Adipose tissue (tissue), 3 donors: ENCODE results near the gene PARP6. TPM values are rescaled to one million over a fixed set of nuclear protein-coding genes. Genes with fewer than 3 reads are reported as not detected.
"Not testable (repeated sequence)": the region's sequence is repeated elsewhere in the genome, so short reads cannot be mapped to it uniquely, and the experiment has no call there.

Source experiments
- H3K27ac ChIP-seq: one replicate; pipeline ENCODE4 v1.5.1; 2013; ENCODE audit warnings: low read depth, low read length
- WGBS, 3 donors: extraction: QIAGEN DNeasy Blood & Tissue Kit; methylation state at CpG; one replicate each; pipeline ENCODE4 v1.1.7; 2013; 5-methylcytosine and 5-hydroxymethylcytosine counted together
- polyA plus RNA-seq, 3 donors: library from polyadenylated mRNA; stranded (reverse); fragments of 200-250 nt; gene quantifications; one replicate each; pipeline ENCODE4 v1.2.3, GENCODE V29; 2013
- donor health status: healthy with polysubstance abuse.
- donor health status: Bipolar disorder and iron deficiency.
- donor health status: healthy.

The PARP6 gene
- polyA plus RNA-seq, 3 donors = 38.7 to 63.7 (median 43.4) TPM

DNA sequence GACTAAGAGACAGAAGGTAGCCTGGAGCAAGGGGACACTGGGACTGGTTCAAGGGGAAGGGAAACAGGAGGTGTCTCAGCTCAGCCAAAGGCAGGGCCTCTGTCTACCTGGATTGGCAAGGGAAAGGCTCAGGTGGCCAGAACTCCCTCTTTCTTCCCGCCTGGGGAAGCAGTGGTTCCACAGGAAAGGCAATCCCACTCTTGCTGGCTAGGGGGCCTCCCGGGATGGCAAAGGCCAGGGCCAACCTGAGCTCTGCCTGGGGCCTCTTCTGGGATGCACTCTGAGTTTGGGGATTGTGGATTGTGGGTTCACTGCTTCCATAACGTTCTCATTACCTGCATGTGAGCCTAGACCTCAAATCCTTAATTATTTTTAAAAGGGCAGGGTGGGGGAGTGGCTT is 13.0 kb upstream of the PARP6 start:
- WGBS, 3 donors = 58 to 61% (median 58%) methylated on average over 3 of the region's 3 CpGs
- no peak overlapping the region for H3K27ac ChIP-seq

DNA sequence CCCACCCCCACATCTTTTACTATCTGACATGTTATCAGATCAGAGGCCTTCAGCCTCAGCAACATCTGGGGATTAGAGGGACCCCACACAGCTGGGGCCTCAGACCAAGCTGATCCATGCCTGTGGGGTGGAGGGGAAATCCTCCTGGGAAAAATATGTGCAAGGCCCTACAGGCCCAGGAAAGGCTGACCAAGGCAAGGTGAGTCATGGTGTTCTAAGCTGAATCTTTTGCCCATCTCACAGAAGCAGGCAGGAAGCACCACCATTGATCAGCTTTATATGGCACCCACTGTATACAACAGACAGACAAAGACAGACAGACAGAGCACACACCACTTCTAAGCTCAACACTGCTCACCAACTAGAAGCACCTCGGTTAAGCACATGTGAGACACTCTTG is 12.4 kb upstream of the PARP6 start:
- 89 to 92% (median 91%) methylated on average over 1 of the region's 1 CpG for WGBS, 3 donors

DNA sequence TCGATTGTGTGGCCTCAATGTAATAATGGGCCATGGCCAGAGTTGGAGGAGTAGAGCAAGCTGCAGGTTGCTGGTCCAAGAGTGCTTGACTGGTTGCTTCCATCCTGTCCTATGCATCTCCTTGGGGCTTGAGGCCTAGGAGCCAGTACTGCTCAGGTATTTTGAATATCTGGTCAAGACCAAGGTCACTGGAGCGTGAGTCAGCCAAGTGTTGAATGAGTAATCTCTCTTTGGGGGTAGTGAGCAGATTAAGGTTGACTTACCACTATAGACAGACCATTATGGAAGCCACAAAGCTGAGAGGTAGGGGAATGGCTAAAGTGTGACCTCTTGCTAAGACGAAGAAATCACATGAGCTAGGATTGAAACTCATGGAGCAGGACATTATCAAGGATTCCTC is 9.4 kb upstream of the PARP6 start:
- 77 to 95% (median 94%) methylated on average over 3 of the region's 3 CpGs for WGBS, 3 donors
- no peak overlapping the region for H3K27ac ChIP-seq

More for the DNA sequence above, 12.4 kb upstream of the PARP6 start:
- H3K27ac ChIP-seq = no peak overlapping the region

DNA sequence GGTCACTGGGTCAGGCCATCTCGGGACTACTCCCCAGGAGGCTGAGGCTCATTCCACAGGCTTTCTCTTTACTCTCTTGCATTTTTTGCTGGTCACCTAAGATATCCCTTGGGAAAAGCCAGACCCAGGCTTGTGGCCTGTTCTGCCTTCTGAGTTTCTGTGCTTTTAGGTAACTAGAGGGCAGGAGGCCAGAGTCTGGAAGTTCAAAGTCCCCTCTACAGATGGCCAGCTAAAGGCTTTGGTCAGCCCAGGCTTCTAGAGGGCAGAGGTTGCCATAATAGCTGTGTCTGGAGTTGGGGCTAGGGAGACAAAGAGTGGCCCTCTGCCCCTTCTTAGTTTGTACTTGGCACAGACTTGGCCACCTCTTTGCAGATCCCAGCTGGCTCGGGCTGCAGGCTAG is 8.4 kb upstream of the PARP6 start:
- WGBS, 3 donors = 65 to 75% (median 73%) methylated on average over 2 of the region's 2 CpGs
- H3K27ac ChIP-seq = no peak overlapping the region

DNA sequence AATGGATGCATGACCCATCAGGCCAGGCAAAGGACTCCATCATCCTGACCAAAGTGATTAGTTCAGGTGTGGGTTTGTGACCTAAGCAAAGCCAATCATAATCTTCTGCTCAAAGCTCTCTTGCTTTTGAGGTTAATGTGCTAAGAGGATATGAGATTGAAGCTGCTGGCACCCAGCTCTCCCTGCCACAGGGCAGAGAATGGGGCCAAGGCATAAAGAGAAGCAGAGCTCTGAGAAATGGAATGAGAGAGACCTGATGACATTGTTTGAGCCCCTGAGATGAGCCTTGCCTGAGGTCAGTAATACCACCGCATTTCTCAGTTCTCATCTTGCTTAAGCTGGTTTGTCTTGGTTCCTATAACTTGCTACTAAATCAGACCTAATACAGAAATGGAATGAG is 6.4 kb upstream of the PARP6 start:
- 77 to 91% (median 84%) methylated on average over 1 of the region's 1 CpG for WGBS, 3 donors
- no peak overlapping the region for H3K27ac ChIP-seq

DNA sequence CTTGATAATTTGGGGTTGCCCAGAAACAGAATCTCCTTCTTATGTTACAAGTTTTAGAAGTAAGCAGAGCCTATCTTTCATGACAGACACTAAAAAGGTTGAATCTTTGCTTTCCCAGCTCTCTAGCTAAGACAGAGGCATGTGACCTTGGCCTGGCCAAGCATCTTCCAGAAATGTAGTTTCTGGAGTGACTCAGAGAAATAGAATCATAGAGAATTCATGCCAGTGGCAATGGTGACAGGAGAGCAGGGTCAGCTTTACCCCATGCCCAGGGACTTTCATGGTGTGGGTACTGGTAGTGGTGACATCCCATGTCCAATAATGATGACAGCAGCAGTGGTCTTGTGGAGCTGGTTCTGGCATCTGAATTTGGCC is 4.0 kb upstream of the PARP6 start:
- H3K27ac ChIP-seq = no peak overlapping the region

DNA sequence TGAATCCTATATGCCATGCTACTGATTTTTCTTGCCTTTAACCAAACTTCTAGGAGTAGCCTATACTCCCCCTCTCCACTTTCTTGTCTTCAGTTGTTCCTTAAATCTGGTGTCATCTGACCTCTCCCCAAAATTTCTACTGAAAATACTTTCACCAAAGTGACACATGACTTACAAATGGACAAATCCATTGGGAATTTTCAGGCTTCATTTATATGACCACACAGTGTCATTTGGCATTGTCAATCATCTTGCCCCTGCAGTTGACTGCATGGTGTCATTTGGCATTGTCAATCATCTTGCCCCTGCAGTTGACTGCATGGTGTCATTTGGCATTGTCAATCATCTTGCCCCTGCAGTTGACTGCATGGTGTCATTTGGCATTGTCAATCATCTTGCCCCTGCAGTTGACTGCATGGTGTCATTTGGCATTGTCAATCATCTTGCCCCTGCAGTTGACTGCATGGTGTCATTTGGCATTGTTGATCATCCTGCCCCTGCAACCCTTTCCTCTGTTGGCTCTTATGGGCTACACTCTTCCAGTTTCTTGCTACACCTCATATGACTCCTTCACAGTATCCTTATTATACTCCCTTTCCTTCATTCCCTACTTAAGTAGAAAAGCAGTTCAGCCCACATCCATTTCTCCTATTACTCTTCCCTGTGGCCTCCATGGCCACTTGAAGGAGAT is 3.4 kb upstream of the PARP6 start:
- not testable (repeated sequence) for H3K27ac ChIP-seq

DNA sequence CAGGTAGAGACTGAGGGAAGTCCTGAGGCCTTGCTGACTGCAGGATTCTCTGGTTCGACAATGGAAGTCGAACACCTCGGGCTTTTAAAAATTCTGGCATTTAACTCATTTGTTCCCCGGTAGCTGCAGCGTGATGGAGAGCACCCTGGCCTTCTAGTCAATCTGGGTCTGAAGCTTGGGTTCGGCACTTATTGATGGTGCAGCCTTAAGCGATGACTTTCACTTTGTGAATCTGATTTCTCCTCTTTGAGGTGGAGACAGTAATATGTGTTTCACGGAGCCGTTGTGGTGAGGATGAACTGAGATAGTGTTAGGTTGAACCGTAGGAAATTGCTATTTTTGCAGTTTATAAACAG is 621 bp upstream of the PARP6 start:
- no peak overlapping the region for H3K27ac ChIP-seq
- 45 to 51% (median 47%) methylated on average over 10 of the region's 10 CpGs for WGBS, 3 donors

DNA sequence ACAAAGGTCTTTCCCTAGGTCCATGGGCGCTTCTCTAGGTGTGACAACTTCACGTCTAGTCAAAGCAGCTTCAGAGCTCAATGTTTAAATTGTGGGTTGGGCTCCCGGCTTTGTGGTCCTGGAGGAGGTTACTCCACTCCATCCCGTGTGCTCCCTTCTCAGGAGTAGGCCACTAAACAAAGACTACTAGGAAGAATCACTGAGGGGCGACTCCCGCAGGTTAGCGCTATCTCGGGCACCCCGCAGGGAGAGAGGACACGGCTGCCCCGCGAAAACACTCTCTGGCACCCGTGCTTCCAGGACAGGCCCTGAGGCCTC is 500 bp downstream of the PARP6 start:
- WGBS, 3 donors = 2 to 6% (median 5%) methylated on average over 9 to 13 of the region's 13 CpGs
- peak overlapping the region; percentile 39 for H3K27ac ChIP-seq

DNA sequence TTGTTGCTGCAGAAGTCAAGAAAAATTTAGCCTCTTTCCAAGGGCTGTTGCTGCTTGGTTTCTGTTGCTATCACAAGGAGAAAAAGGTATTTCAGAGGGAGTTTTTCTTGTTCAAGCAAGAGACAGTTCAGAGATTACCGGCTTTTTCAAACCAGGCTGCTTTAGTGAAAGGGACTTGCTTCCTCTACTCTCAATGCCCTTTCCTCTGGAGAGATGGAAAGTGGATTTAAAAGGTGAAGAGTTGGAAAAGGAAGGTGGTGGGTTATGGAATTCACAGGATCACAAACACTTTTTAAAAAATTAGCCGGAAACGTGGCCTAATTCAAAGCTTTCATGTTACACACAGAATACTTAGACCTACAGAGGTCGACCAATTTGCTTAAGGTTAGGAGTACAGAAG is 1.1 kb downstream of the PARP6 start:
- 74 to 86% (median 83%) methylated on average over 4 of the region's 4 CpGs for WGBS, 3 donors
- no peak overlapping the region for H3K27ac ChIP-seq

DNA sequence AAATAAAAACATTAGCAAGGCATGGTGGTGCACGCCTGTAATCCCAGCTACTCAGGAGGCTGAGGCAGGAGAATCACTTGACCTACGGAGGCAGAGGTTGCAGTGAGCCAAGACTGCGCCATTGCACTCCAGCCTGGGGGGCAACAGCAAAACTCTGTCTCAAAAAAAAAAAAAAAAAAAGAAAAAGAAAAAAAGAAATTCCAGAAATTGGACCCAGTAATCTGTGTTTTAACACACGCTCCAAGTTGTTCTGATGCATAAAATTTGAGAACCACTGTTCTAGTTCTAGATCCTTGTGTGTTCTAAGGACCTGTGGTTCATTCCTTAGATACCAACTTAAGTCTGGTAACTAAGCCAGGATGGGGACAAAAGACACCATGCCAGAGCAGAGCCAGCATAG is 2.6 kb downstream of the PARP6 start:
- no peak overlapping the region for H3K27ac ChIP-seq
- 90 to 94% (median 91%) methylated on average over 4 of the region's 4 CpGs for WGBS, 3 donors

DNA sequence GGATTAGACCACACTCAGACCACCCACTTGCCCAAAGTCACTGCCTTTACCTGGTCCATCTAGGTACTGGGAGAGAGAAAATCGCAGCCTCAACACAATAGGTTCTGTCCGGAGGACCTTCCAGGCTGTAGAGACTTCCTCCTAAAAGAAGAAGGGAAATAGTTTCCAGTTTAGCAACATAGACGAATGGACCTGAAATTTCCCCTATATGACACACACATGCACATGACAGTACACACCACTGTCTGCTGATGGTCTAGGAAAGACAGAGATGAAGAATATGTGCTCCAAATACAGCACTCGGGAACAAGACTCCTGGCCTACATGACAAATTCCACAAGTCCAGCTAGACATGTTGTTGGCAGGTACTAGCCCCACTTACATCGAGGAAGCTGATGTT is 7.3 kb downstream of the PARP6 start:
- no peak overlapping the region for H3K27ac ChIP-seq
- 85 to 90% (median 89%) methylated on average over 5 of the region's 5 CpGs for WGBS, 3 donors

DNA sequence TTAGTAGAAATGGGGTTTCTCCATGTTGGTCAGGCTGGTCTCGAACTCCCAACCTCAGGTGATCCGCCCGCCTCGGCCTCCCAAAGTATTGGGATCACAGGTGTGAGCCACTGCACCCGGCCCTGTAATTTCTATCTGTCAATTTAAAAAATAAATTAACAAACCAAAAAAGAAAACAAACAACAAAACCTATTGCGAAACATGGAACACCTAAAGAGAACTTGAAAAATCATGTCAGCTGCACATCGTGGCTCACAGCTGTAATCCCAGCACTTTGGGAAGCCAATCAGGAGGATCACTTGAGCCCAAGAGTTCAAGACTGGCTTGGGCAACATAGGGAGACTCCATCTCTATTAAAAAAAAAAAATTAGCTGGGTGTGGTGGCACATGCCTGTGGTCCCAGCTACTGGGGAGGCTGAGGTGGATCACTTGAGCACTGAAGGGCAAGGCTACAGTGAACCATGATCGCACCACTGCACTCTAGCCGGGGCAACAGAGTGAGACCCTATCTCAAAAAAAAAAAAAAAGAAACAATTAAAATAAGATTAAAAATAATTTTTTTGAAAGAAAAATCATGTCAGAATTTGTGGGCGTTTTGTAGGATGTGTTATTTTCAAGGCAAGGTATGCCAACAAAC is 19.6 kb downstream of the PARP6 start:
- H3K27ac ChIP-seq = no peak overlapping the region
- WGBS, 3 donors = 85 to 97% (median 97%) methylated on average over 6 to 10 of the region's 10 CpGs

DNA sequence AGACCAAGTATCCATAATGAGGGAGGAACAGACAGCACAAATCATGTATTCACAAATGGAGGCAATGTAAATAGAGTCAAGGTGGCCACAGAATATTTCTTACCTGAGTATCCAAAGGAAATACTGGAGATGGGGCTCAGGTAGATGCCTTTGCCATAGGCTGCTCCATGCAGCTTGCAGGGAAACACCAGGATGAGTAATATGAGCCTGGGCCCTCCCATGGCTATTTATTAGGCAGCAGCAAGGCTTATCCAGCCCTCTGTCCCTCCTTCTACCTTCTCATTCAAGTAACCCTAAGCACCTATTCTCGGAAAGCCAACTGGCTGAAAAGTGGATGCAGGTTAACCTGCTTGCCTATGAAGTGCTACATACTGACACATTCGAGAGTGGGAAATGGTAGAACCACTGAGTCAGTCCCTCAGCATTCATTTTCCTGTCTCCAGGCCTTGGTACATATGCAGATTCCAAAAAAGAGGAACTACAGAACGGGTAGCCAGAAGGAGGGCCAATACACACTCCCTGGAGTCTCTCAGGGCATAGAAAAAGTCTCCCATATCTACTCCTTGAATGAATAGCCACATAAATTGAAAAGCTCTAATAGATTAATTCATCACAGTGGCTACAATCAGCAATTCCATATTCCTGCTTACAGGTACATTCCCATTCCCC is 23.1 kb downstream of the PARP6 start:
- 65 to 83% (median 72%) methylated on average over 3 of the region's 3 CpGs for whole genome bisulfite sequencing, 3 donors
- H3K27ac ChIP-seq = no peak overlapping the region

DNA sequence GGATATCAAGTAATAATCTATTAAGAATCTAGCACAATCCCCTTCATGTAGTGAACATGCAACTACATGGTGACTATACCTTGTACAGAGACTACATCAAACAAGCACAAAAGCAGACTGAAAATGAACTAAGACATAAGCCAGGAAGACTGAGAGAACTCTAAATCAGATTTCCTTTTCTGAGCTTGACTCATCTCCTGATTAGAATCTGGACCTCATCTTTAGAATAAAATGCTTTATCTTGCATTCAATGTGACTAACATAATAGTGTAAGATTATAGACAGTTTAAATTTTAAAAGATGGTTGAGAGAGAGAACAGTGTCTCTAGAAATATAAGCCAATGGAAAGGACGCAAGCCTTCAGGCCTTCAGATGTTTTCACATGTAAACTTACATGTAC is 23.8 kb downstream of the PARP6 start:
- 97 to 100% (median 98%) methylated on average over 1 of the region's 1 CpG for WGBS, 3 donors
- no peak overlapping the region for H3K27ac ChIP-seq

DNA sequence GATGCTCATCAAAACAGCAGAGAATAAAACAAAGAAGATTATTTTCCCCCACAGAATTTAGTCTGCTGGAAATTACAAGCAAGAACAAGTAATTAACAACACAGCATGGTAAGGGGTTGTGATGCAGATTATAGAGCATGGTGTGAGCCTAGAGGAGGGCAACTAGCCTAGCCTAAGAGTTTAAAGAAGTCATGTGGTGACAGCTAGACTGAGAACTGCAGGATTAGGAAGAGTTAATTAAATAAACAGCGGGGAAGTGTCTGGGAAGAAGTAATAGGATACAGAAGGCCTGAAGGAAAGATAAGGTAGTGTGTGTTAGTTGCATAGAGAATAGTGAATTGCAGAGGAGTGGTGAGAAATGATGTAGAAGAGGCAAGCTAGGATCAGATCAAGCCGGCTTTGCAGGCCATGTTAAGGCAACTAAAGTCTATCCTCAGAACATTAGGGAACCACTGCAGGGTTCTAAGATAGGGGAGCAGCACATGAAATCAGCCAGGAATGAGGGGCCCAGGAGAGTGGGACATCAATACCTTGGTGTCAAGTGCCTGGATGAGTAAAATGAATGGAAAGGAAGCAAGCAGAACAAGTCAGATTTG is 29.5 kb downstream of the PARP6 start:
- H3K27ac ChIP-seq = no peak overlapping the region
- 57 to 78% (median 62%) methylated on average over 2 of the region's 2 CpGs for WGBS, 3 donors

DNA sequence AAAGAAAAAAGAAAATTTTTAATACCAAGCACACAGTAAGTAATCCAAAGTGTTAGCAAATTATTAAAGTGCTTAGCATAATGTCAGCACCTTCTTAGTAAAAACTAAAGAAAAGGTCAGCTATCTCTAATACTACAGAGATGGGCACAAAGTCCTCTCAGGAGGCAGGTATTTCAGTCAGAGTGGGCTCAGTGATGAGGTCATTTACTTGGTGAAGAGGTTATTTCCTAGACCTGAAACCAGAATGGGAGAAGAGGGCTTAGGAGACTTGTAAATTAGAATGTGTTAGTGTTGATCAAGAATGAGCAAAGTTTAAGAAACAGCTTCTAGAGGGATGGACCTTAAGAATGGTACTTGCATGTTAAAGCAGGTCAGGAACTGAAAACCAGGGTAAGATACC is 32.7 kb downstream of the PARP6 start:
- H3K27ac ChIP-seq = no peak overlapping the region

DNA sequence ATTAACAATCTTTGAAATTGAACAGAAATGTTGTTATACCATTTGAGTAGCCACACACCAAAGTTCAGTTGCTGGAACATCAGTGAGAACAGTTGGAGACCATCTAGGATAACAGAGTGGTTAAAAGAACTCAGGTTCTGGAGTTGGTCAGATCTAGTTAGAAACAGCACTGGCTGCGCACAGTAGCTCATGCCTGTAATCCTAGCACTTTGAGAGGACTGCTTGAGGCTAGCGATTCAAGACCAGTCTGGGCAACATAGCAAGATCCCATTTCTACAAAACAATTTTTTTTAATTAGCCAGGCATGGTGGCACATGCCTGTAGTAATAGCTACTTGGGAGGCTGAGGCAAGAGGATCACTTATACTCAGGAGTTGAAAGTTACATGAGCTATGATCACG is 33.8 kb downstream of the PARP6 start:
- 96 to 99% (median 97%) methylated on average over 3 of the region's 3 CpGs for WGBS, 3 donors
- H3K27ac ChIP-seq = no peak overlapping the region

DNA sequence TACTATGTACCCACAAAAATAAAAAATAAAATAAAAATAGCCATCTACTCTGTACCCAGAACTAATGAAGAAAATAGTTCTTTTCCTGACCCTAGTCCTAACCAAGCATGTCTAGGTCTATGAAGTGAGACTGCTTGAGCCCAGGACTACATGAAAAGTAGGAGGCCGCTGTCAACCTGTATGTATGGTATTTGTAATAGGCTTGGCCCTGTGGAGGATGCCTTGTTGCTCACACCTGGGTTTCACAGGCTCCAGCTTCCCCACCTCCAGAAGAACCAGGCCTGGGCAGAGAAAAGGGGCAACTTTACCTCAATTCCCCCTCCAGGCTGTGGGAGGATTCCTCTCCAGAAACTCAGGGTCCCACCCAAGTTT is 34.5 kb downstream of the PARP6 start:
- WGBS, 3 donors = 98 to 100% (median 100%) methylated on average over 1 of the region's 1 CpG
- H3K27ac ChIP-seq = no peak overlapping the region
